22Rv1 (cell line): ENCODE results near the gene ZNF385A.

Experiments
- ZFX ChIP-seq: fragments of 450-650 bp; IDR thresholded peaks from 2 replicates; pipeline ENCODE4 v1.6.1; 2017; ENCODE audit warnings: antibody characterized with exemption, borderline replicate concordance
- TF ChIP-seq, protein P1 (sequence below): fragments of 450-650 bp; IDR thresholded peaks from 2 replicates; pipeline ENCODE4 v1.5.1; 2017; ENCODE audit warnings: mild to moderate bottlenecking

DNA sequence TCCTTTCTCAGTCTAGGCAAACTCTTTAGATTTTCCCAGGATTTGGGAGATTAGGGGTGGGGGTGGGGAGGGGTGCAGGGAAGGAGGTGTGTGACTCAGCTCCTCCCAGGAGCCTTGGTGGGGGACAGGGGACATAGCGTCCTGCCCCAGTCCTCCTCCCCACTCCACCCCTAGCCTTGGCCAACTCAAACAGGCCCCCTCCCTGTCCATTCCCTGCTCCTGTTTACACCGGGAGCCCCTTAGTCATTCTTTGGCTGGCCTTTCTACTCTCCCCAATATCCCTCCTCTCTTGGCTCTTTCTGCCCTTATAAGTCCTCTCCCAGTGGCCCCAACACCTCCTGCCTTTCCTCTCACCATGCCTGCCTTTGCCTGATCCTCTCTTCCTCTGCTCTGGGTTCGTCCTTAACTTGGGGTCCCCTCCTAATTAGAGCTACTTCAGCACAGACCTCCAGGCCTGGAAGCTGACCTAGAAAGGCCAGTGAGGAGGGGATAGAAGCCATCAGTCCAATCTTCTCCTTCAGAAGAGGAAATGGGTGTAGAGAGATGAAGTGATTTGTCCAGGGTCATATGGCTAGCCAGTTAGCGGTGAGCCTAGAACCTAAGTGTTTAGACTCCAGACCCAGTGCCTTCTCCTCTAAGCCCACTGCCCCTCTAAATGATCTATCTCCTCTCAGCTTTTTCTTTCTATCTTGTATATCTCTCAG, 36.8 kb upstream of the ZNF385A start:
- TF ChIP-seq, protein P1, sequence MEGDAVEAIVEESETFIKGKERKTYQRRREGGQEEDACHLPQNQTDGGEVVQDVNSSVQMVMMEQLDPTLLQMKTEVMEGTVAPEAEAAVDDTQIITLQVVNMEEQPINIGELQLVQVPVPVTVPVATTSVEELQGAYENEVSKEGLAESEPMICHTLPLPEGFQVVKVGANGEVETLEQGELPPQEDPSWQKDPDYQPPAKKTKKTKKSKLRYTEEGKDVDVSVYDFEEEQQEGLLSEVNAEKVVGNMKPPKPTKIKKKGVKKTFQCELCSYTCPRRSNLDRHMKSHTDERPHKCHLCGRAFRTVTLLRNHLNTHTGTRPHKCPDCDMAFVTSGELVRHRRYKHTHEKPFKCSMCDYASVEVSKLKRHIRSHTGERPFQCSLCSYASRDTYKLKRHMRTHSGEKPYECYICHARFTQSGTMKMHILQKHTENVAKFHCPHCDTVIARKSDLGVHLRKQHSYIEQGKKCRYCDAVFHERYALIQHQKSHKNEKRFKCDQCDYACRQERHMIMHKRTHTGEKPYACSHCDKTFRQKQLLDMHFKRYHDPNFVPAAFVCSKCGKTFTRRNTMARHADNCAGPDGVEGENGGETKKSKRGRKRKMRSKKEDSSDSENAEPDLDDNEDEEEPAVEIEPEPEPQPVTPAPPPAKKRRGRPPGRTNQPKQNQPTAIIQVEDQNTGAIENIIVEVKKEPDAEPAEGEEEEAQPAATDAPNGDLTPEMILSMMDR, result no peak
- TF ChIP-seq ZFX, result no peak
